CD4-positive, alpha-beta T cell treated with Interleukin-17A for 1 hour (primary cell): Measurements from ENCODE around the gene AHCYL2.
"Not testable (repeated sequence)": the region's sequence is repeated elsewhere in the genome, so short reads cannot be mapped to it uniquely, and the experiment has no call there.

Source experiments
- DNase-seq: peaks from one replicate; pipeline ENCODE4 v3.0.0-alpha.2; 2020

Gene AHCYL2

GRCh38 chr7:129298268-129298893, 73.6 kb downstream of the AHCYL2 start:
- DNase-seq = peak; percentile 52

GRCh38 chr7:129299889-129300288, 75.1 kb downstream of the AHCYL2 start:
- DNase-seq = no peak

- DNase-seq = not testable (repeated sequence)
Measured at GRCh38 chr7:129300299-129300698, 75.5 kb downstream of the AHCYL2 start.

GRCh38 chr7:129307592-129307991, 82.8 kb downstream of the AHCYL2 start:
- no peak for DNase-seq

- no peak for DNase-seq
Measured at GRCh38 chr7:129308047-129308446, 83.2 kb downstream of the AHCYL2 start.

- no peak for DNase-seq
Measured at GRCh38 chr7:129311429-129311828, 86.6 kb downstream of the AHCYL2 start.

GRCh38 chr7:129313282-129313681, 88.5 kb downstream of the AHCYL2 start:
- no peak for DNase-seq

GRCh38 chr7:129315960-129316359, 91.1 kb downstream of the AHCYL2 start:
- no peak for DNase-seq

- DNase-seq = no peak
Measured at GRCh38 chr7:129317450-129317849, 92.6 kb downstream of the AHCYL2 start.

- DNase-seq = no peak
Measured at GRCh38 chr7:129327076-129327475, 102.2 kb downstream of the AHCYL2 start.

- no peak for DNase-seq
Measured at GRCh38 chr7:129332254-129333035, 107.6 kb downstream of the AHCYL2 start.

- DNase-seq = no peak
Measured at GRCh38 chr7:129334473-129334872, 109.6 kb downstream of the AHCYL2 start.

- no peak for DNase-seq
Measured at GRCh38 chr7:129338450-129338849, 113.6 kb downstream of the AHCYL2 start.

- DNase-seq = no peak
Measured at GRCh38 chr7:129341212-129341611, 116.4 kb downstream of the AHCYL2 start.

- no peak for DNase-seq
Measured at GRCh38 chr7:129341816-129342806, 117.3 kb downstream of the AHCYL2 start.

- peak; percentile 58 for DNase-seq
Measured at GRCh38 chr7:129343099-129343700, 118.4 kb downstream of the AHCYL2 start.

- DNase-seq = no peak
Measured at GRCh38 chr7:129347330-129347729, 122.5 kb downstream of the AHCYL2 start.

- DNase-seq = no peak
Measured at GRCh38 chr7:129348023-129348740, 123.4 kb downstream of the AHCYL2 start.

- DNase-seq = no peak
Measured at GRCh38 chr7:129351320-129351719, 126.5 kb downstream of the AHCYL2 start.

GRCh38 chr7:129353104-129353503, 128.3 kb downstream of the AHCYL2 start:
- not testable (repeated sequence) for DNase-seq

- no peak for DNase-seq
Measured at GRCh38 chr7:129354428-129355157, 129.8 kb downstream of the AHCYL2 start.
